Epithelial cell of proximal tubule (primary cell): ENCODE measurements around the gene MAPK6. TPM values are rescaled to one million over a fixed set of nuclear protein-coding genes. Genes with fewer than 3 reads are reported as not detected.
"Not testable (repeated sequence)": the region's sequence is repeated elsewhere in the genome, so short reads cannot be mapped to it uniquely, and the experiment has no call there.

Experiments
- DNase-seq: peaks from one replicate; pipeline ENCODE4 v3.0.0-alpha.2; 2011; ENCODE audit warnings: low read depth
- H3K4me3 ChIP-seq: 2 replicates; pipeline ENCODE4 v1.5.1; 2011; ENCODE audit warnings: low read depth, mild to moderate bottlenecking, low read length
- total RNA-seq: library from RNA; depleted of rRNA; stranded (reverse); fragments of >200 nt; gene quantifications from 2 replicates; pipeline ENCODE4 v1.2.3, GENCODE V29; 2015
- TF ChIP-seq, protein P1 (sequence below): conservative IDR thresholded peaks from 2 replicates; pipeline ENCODE4 v1.5.1; 2012; ENCODE audit warnings: low read depth, mild to moderate bottlenecking, low read length

Gene MAPK6
- total RNA-seq, 1 donor from 2014 or later: 32.6 TPM

- no peak for DNase-seq
- H3K4me3 ChIP-seq: no peak overlapping the region
- TF ChIP-seq, protein P1, sequence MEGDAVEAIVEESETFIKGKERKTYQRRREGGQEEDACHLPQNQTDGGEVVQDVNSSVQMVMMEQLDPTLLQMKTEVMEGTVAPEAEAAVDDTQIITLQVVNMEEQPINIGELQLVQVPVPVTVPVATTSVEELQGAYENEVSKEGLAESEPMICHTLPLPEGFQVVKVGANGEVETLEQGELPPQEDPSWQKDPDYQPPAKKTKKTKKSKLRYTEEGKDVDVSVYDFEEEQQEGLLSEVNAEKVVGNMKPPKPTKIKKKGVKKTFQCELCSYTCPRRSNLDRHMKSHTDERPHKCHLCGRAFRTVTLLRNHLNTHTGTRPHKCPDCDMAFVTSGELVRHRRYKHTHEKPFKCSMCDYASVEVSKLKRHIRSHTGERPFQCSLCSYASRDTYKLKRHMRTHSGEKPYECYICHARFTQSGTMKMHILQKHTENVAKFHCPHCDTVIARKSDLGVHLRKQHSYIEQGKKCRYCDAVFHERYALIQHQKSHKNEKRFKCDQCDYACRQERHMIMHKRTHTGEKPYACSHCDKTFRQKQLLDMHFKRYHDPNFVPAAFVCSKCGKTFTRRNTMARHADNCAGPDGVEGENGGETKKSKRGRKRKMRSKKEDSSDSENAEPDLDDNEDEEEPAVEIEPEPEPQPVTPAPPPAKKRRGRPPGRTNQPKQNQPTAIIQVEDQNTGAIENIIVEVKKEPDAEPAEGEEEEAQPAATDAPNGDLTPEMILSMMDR: no peak
These were observed 63.4 kb downstream of the MAPK6 start for GRCh38 chr15:52082197-52083036.

DNA sequence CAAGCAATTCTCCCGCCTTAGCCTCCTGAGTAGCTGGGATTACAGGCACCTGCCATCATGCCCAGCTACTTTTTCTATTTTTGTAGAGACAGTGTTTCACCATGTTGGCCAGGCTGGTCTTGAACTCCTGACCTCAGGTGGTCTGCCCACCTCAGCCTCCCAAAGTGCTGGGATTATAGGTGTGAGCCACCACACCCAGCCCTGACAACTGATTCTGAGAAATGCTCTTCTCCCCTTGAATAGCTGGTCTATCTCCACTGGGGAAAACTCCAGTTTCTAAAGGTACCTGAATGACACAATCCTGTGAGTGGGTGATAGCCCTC lies 64.0 kb downstream of the MAPK6 start:
- not testable (repeated sequence) for H3K4me3 ChIP-seq, DNase-seq

- no peak overlapping the region for H3K4me3 ChIP-seq
- no peak for DNase-seq
- TF ChIP-seq, protein P1: no peak
These were observed 64.6 kb downstream of the MAPK6 start for GRCh38 chr15:52083603-52084002.

GRCh38 chr15:52085299-52085698 lies 66.3 kb downstream of the MAPK6 start:
- no peak overlapping the region for H3K4me3 ChIP-seq
- DNase-seq: no peak
- TF ChIP-seq, protein P1: no peak

DNA sequence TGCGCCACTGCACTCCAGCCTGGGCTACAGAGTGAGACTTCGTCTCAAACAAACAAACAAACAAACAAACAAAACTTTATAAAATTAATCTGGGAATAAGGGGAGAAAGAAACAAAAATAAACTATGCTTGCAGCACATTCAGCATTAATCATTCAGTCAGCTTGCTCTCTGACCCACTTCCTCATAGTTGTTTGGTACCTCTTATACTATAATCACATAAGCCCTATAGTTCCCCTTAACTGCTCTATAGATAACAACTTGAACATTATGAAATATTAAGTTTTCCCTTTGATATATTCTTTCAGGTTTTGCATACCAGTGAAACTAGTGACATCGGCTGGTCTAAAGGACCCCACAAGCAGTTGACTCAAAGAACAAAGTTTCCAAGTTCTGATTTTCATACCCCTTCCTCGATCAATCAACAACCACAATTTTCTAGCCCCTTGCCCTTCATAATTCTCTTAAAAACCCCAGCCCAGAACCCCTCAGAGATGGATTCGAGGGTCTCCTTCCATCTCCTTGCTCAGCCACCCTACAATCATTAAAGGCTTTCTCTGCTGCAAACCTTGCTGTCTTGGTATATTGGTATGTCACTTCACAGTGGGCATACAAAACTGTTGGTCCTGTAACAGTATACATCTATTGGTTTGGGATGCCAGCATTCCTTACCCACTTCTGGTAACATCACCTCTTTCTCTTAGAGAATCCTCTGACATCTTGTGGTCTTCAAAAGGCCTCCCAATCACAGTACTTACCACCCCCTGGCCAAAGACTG lies 67.2 kb downstream of the MAPK6 start:
- TF ChIP-seq, protein P1: no peak
- DNase-seq: no peak
- no peak overlapping the region for H3K4me3 ChIP-seq

- H3K4me3 ChIP-seq: no peak overlapping the region
- TF ChIP-seq, protein P1: no peak
- no peak for DNase-seq
These were observed 71.2 kb downstream of the MAPK6 start for GRCh38 chr15:52090193-52090592.

DNA sequence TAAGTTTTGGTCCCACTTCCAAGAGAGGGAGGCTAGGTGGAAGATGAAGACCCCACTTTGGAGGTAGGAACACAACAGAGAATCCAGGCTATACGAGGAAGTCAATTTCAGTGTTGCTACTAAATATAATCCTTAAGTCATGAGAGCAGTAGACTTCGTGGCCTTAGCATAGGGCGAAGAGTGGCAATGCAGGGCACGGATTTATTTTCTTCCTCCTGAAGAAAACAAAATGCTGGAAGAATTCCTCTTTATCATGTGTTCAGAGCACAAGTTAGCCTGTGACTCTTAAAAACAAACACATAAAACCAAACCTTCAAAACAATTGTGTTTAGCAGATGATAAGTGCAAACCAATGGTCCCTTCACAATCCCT lies 74.1 kb downstream of the MAPK6 start:
- no peak for DNase-seq
- TF ChIP-seq, protein P1: no peak

More for the DNA sequence above, 74.1 kb downstream of the MAPK6 start:
- H3K4me3 ChIP-seq: no peak overlapping the region
